ENCODE results near the gene AK5.
"Not testable (repeated sequence)": the region's sequence is repeated elsewhere in the genome, so short reads cannot be mapped to it uniquely, and the experiment has no call there.

AK5 gene

GRCh38 chr1:77513839-77514763 lies 232.3 kb downstream of the AK5 start:
- peaks cover 3% of the 10 kb centered on the region for H3K9me3 Mint-ChIP-seq
- no peaks in the 10 kb centered on the region for H3K4me1 Mint-ChIP-seq
- ATAC-seq (ENCODE audit: low read depth) (no peak), DNase-seq (ENCODE audit: low spot score in 2 of 2) (no peak)
- no peak overlapping the region for H3K27ac Mint-ChIP-seq
- H3K27me3 Mint-ChIP-seq: peaks cover 13% of the 10 kb centered on the region
- no peaks in the 10 kb centered on the region for H3K36me3 Mint-ChIP-seq
- H3K4me3 Mint-ChIP-seq: no peak overlapping the region

GRCh38 chr1:77514921-77515776 lies 233.3 kb downstream of the AK5 start:
- Mint-ChIP-seq H3K4me1 (no peaks in the 10 kb centered on the region), H3K27me3 (peaks cover 13% of the 10 kb centered on the region), H3K9me3 (peaks cover 3% of the 10 kb centered on the region), H3K27ac (no peak overlapping the region), H3K36me3 (no peaks in the 10 kb centered on the region), H3K4me3 (no peak overlapping the region)
- no peak for DNase-seq (ENCODE audit: low spot score in 2 of 2)
- no peak for ATAC-seq (ENCODE audit: low read depth)

GRCh38 chr1:77516106-77516505 lies 234.3 kb downstream of the AK5 start:
- peaks cover 17% of the 10 kb centered on the region for H3K27me3 Mint-ChIP-seq
- ATAC-seq (ENCODE audit: low read depth): no peak
- no peak overlapping the region for H3K4me3 Mint-ChIP-seq
- H3K27ac Mint-ChIP-seq: no peak overlapping the region
- H3K36me3 Mint-ChIP-seq: peaks cover 3% of the 10 kb centered on the region
- DNase-seq (ENCODE audit: low spot score in 2 of 2): no peak
- peaks cover 6% of the 10 kb centered on the region for H3K9me3 Mint-ChIP-seq
- no peaks in the 10 kb centered on the region for H3K4me1 Mint-ChIP-seq

- H3K9me3 Mint-ChIP-seq: peaks cover 6% of the 10 kb centered on the region
- no peak overlapping the region for H3K4me3 Mint-ChIP-seq
- no peak for DNase-seq (ENCODE audit: low spot score in 2 of 2)
- ATAC-seq (ENCODE audit: low read depth): no peak
- H3K27ac Mint-ChIP-seq: no peak overlapping the region
- no peaks in the 10 kb centered on the region for H3K4me1 Mint-ChIP-seq
- peaks cover 7% of the 10 kb centered on the region for H3K27me3 Mint-ChIP-seq
- H3K36me3 Mint-ChIP-seq: peaks cover 3% of the 10 kb centered on the region
Measured at GRCh38 chr1:77524038-77524437, 242.2 kb downstream of the AK5 start.

- ATAC-seq (ENCODE audit: low read depth); H3K4me1 Mint-ChIP-seq; H3K4me3 Mint-ChIP-seq; DNase-seq (ENCODE audit: low spot score in 2 of 2); H3K9me3 Mint-ChIP-seq; H3K36me3 Mint-ChIP-seq; H3K27me3 Mint-ChIP-seq; H3K27ac Mint-ChIP-seq: not testable (repeated sequence)
Measured at GRCh38 chr1:77531149-77531548, 249.3 kb downstream of the AK5 start.

- H3K27ac Mint-ChIP-seq; ATAC-seq (ENCODE audit: low read depth); H3K36me3 Mint-ChIP-seq; H3K9me3 Mint-ChIP-seq; H3K4me3 Mint-ChIP-seq; H3K27me3 Mint-ChIP-seq; H3K4me1 Mint-ChIP-seq; DNase-seq (ENCODE audit: low spot score in 2 of 2): not testable (repeated sequence)
Measured at GRCh38 chr1:77531596-77532280, 249.9 kb downstream of the AK5 start.

GRCh38 chr1:77532641-77533040 lies 250.8 kb downstream of the AK5 start:
- Mint-ChIP-seq H3K36me3 (no peaks in the 10 kb centered on the region), H3K9me3 (no peaks in the 10 kb centered on the region), H3K27ac (no peak overlapping the region), H3K4me3 (no peak overlapping the region), H3K27me3 (peaks cover 4% of the 10 kb centered on the region), H3K4me1 (peaks cover 2% of the 10 kb centered on the region)
- ATAC-seq (ENCODE audit: low read depth): no peak
- no peak for DNase-seq (ENCODE audit: low spot score in 2 of 2)

- no peak overlapping the region for H3K4me3 Mint-ChIP-seq
- no peaks in the 10 kb centered on the region for H3K9me3 Mint-ChIP-seq
- no peaks in the 10 kb centered on the region for H3K36me3 Mint-ChIP-seq
- H3K27ac Mint-ChIP-seq: no peak overlapping the region
- peaks cover 4% of the 10 kb centered on the region for H3K27me3 Mint-ChIP-seq
- peak; percentile 42 to 44 for DNase-seq (ENCODE audit: low spot score in 2 of 2)
- peaks cover 2% of the 10 kb centered on the region for H3K4me1 Mint-ChIP-seq
- peak; percentile 35 for ATAC-seq (ENCODE audit: low read depth)
Measured at GRCh38 chr1:77533660-77534305, 252.0 kb downstream of the AK5 start.

- H3K4me3 Mint-ChIP-seq: no peak overlapping the region
- H3K27me3 Mint-ChIP-seq: peaks cover 4% of the 10 kb centered on the region
- DNase-seq (ENCODE audit: low spot score in 2 of 2): no peak
- H3K36me3 Mint-ChIP-seq: no peaks in the 10 kb centered on the region
- H3K4me1 Mint-ChIP-seq: peaks cover 2% of the 10 kb centered on the region
- ATAC-seq (ENCODE audit: low read depth): no peak
- H3K27ac Mint-ChIP-seq: no peak overlapping the region
- H3K9me3 Mint-ChIP-seq: no peaks in the 10 kb centered on the region
Measured at GRCh38 chr1:77534456-77534855, 252.6 kb downstream of the AK5 start.

GRCh38 chr1:77536813-77537212 lies 255.0 kb downstream of the AK5 start:
- ATAC-seq (ENCODE audit: low read depth) (no peak), DNase-seq (ENCODE audit: low spot score in 2 of 2) (no peak)
- Mint-ChIP-seq H3K27ac (no peak overlapping the region), H3K36me3 (no peaks in the 10 kb centered on the region), H3K4me3 (no peak overlapping the region), H3K9me3 (no peaks in the 10 kb centered on the region), H3K27me3 (peaks cover 5% of the 10 kb centered on the region), H3K4me1 (peaks cover 7% of the 10 kb centered on the region)

- no peaks in the 10 kb centered on the region for H3K36me3 Mint-ChIP-seq
- H3K27ac Mint-ChIP-seq: no peak overlapping the region
- peaks cover 3% of the 10 kb centered on the region for H3K27me3 Mint-ChIP-seq
- peaks cover 5% of the 10 kb centered on the region for H3K4me1 Mint-ChIP-seq
- no peaks in the 10 kb centered on the region for H3K9me3 Mint-ChIP-seq
- no peak for DNase-seq (ENCODE audit: low spot score in 2 of 2)
- no peak for ATAC-seq (ENCODE audit: low read depth)
- H3K4me3 Mint-ChIP-seq: no peak overlapping the region
Measured at GRCh38 chr1:77538956-77539518, 257.2 kb downstream of the AK5 start.

- H3K27me3 Mint-ChIP-seq: peaks cover 3% of the 10 kb centered on the region
- H3K36me3 Mint-ChIP-seq: no peaks in the 10 kb centered on the region
- no peak overlapping the region for H3K4me3 Mint-ChIP-seq
- peaks cover 5% of the 10 kb centered on the region for H3K4me1 Mint-ChIP-seq
- H3K9me3 Mint-ChIP-seq: no peaks in the 10 kb centered on the region
- ATAC-seq (ENCODE audit: low read depth) (no peak), DNase-seq (ENCODE audit: low spot score in 2 of 2) (no peak)
- peak overlapping the region; percentile 64 for H3K27ac Mint-ChIP-seq
Measured at GRCh38 chr1:77539519-77540142, 257.8 kb downstream of the AK5 start.

Measured in memory B cell (primary cell).